Natural killer cell (primary cell): ENCODE results near the gene CABP4. TPM values are rescaled to one million over a fixed set of nuclear protein-coding genes. Genes with fewer than 3 reads are reported as not detected.

Source experiments
- ATAC-seq, 3 donors: fragments of 150-1000 bp in 2 of 3; fragments of 200-7000 bp in 1 of 3; cut with Tn5 transposase; 1 replicate in 1 of 3; 2 replicates in 2 of 3; pipeline ENCODE4 v1.10.0; 2021; ENCODE audit warnings: mild to moderate bottlenecking in 2 of 3, moderate library complexity in 2 of 3
- DNase-seq, 2 donors: peaks; one replicate each; pipeline versions ENCODE4 v3.0.0 to v3.0.0-alpha.2; 2013 to 2021; ENCODE audit warnings: mixed read lengths in 1 of 2
- H3K27ac ChIP-seq: one replicate; pipeline ENCODE4 v1.5.1; 2013; ENCODE audit warnings: mild to moderate bottlenecking, low read length
- H3K27me3 ChIP-seq: one replicate; pipeline ENCODE4 v1.6.1; 2013; ENCODE audit warnings: low read length; ENCODE audit not compliant: control insufficient read depth, insufficient read depth
- H3K36me3 ChIP-seq: one replicate; pipeline ENCODE4 v1.6.1; 2013; ENCODE audit warnings: low read length; ENCODE audit not compliant: control insufficient read depth, insufficient read depth
- H3K4me1 ChIP-seq: one replicate; pipeline ENCODE4 v1.6.1; 2013; ENCODE audit warnings: low read length; ENCODE audit not compliant: control insufficient read depth, insufficient read depth
- H3K4me3 ChIP-seq: one replicate; pipeline ENCODE4 v1.5.1; 2013; ENCODE audit warnings: low read length
- H3K9me3 ChIP-seq: one replicate; pipeline ENCODE4 v1.6.1; 2013; ENCODE audit warnings: low read length; ENCODE audit not compliant: control insufficient read depth, insufficient read depth
- H3K27ac Mint-ChIP-seq, 2 donors: one replicate each; pipeline ENCODE4 v1.8.0; 2022; ENCODE audit warnings: mild to moderate bottlenecking in 2 of 2, mixed read lengths in 2 of 2, moderate library complexity in 1 of 2
- H3K27me3 Mint-ChIP-seq, 2 donors: one replicate each; pipeline ENCODE4 v1.8.0; 2022; ENCODE audit warnings: low read depth in 2 of 2, mixed read lengths in 2 of 2
- H3K36me3 Mint-ChIP-seq: one replicate; pipeline ENCODE4 v1.8.0; 2022; ENCODE audit warnings: mixed read lengths
- H3K4me1 Mint-ChIP-seq, 2 donors: one replicate each; pipeline ENCODE4 v1.8.0; 2022; ENCODE audit warnings: mixed read lengths in 2 of 2
- H3K4me3 Mint-ChIP-seq: one replicate; pipeline ENCODE4 v1.8.0; 2022; ENCODE audit warnings: mild to moderate bottlenecking, moderate library complexity, mixed read lengths
- H3K9me3 Mint-ChIP-seq, 2 donors: one replicate each; pipeline ENCODE4 v1.8.0; 2022; ENCODE audit warnings: mixed read lengths in 2 of 2
- WGBS: methylation state at CpG from one replicate; pipeline ENCODE4 v1.1.7; 2013; ENCODE audit warnings: missing lambda C conversion rate; ENCODE audit not compliant: insufficient coverage; 5-methylcytosine and 5-hydroxymethylcytosine counted together
- intact Hi-C: fragments of 100-400 bp; cut with micrococcal nuclease; formaldehyde crosslinking; loops from one replicate; pipeline ENCODE4 v1.14.2; 2022
- total RNA-seq, 4 donors: library from RNA; stranded (reverse); fragments of 120-200 nt in 1 of 4; gene quantifications; one replicate each; pipeline versions ENCODE4 v1.2.3 to v1.2.4, GENCODE V29; 2013 to 2022
- TF ChIP-seq, protein P1 (sequence below): fragments of 200-600 bp; IDR thresholded peaks from one replicate; pipeline ENCODE4 v1.8.0; 2022; ENCODE audit warnings: antibody characterized with exemption

The CABP4 gene
- total RNA-seq: 10 to 100 TPM; 12.9 to 22.8 (median 21.3) TPM
- 5.3 TPM for total RNA-seq (2013)

DNA sequence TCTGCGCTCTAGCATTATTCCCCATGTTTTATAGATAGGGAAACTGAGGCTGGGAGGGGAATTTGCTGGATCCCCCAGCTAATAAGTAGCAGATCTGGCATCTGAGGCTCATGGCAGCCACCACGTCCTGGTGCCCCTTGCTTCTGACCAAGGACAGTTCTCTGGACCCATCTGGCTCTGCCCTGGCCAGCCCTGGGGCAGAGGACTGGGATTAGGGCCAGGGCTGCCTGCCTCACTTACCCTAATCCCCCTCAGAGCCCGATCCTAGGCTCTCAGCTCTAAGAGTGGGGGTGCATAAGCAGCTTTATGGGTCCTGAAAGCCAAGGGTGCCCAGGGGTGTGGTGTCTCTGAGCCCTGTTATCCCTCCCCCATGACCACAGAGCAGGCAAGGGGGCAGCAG lies at the start of gene CABP4:
Gene CABP4, plus strand, starts transcription at position 301 of the 400 bp plus-strand sequence. Its CDS starts 70 bp downstream, at position 371.
- Mint-ChIP-seq H3K4me1 (peaks cover 0 to 12% of the 10 kb centered on the region in 2 donors), H3K27ac (no peak within 1 kb of the TSS), H3K27me3 (peaks cover 0 to 9% of the 10 kb centered on the region in 2 donors), H3K9me3 (no peaks in the 10 kb centered on the region), H3K36me3 (no peaks in the 10 kb centered on the region), H3K4me3 (no peak within 1 kb of the TSS)
- intact Hi-C loops: no loop called here
- TF ChIP-seq, protein P1, sequence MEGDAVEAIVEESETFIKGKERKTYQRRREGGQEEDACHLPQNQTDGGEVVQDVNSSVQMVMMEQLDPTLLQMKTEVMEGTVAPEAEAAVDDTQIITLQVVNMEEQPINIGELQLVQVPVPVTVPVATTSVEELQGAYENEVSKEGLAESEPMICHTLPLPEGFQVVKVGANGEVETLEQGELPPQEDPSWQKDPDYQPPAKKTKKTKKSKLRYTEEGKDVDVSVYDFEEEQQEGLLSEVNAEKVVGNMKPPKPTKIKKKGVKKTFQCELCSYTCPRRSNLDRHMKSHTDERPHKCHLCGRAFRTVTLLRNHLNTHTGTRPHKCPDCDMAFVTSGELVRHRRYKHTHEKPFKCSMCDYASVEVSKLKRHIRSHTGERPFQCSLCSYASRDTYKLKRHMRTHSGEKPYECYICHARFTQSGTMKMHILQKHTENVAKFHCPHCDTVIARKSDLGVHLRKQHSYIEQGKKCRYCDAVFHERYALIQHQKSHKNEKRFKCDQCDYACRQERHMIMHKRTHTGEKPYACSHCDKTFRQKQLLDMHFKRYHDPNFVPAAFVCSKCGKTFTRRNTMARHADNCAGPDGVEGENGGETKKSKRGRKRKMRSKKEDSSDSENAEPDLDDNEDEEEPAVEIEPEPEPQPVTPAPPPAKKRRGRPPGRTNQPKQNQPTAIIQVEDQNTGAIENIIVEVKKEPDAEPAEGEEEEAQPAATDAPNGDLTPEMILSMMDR: no peak
- H3K4me1 ChIP-seq: peaks cover 25% of the 10 kb centered on the region
- no peaks in the 10 kb centered on the region for H3K36me3 ChIP-seq
- no peaks in the 10 kb centered on the region for H3K9me3 ChIP-seq
- no peak within 1 kb of the TSS for H3K4me3 ChIP-seq
- no peak for DNase-seq
- H3K27ac ChIP-seq: no peak within 1 kb of the TSS
- no peaks in the 10 kb centered on the region for H3K27me3 ChIP-seq
- 90% methylated on average over 3 of the region's 3 CpGs for WGBS
- ATAC-seq: no peak

DNA sequence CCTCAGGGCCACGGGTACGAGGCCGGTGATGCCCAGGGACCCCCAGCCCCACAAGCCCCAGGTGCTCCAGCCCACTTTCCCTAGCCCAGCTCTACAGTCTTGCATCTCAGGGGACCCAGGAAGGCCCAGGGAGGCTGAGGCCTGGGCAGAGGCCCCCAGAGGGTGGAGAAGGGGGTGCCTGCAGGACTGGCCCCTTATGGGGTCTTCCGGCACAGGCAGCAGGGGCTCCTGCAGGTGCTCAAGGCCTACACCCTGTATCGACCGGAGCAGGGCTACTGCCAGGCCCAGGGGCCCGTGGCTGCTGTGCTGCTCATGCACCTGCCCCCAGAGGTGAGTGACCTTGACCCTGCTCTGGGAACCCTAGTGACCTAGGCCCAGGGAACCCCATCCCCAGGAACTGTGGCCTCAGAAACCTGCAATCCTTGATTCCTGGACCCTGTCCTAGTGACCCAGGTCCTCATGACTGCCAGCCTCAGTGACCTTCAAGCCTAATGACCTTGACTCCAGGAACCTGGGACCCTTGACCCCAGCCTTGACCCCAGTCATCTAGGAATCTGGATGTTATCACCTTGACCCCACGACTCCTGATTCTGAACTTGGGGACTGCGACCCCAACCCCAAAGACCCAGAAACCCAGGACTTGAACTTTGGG lies 49.3 kb upstream of the CABP4 start:
- no peaks in the 10 kb centered on the region for H3K27me3 ChIP-seq
- peaks cover 91% of the 10 kb centered on the region for H3K4me1 ChIP-seq
- DNase-seq: no peak
- peaks cover 29% of the 10 kb centered on the region for H3K36me3 ChIP-seq
- peaks cover 55 to 76% of the 10 kb centered on the region in 2 donors for H3K4me1 Mint-ChIP-seq
- peak overlapping the region; percentile 63 for H3K27ac ChIP-seq
- H3K9me3 Mint-ChIP-seq: no peaks in the 10 kb centered on the region
- no peak for ATAC-seq
- TF ChIP-seq, protein P1: no peak
- H3K4me3 ChIP-seq: peak overlapping the region; percentile 94
- H3K9me3 ChIP-seq: no peaks in the 10 kb centered on the region
- intact Hi-C loops: no loop called here
- H3K4me3 Mint-ChIP-seq: peak overlapping the region; percentile 94
- no peaks in the 10 kb centered on the region for H3K27me3 Mint-ChIP-seq
- no peaks in the 10 kb centered on the region for H3K36me3 Mint-ChIP-seq
- peak overlapping the region; percentile 86 to 96 for H3K27ac Mint-ChIP-seq
- 74% methylated on average over 9 of the region's 9 CpGs for WGBS

DNA sequence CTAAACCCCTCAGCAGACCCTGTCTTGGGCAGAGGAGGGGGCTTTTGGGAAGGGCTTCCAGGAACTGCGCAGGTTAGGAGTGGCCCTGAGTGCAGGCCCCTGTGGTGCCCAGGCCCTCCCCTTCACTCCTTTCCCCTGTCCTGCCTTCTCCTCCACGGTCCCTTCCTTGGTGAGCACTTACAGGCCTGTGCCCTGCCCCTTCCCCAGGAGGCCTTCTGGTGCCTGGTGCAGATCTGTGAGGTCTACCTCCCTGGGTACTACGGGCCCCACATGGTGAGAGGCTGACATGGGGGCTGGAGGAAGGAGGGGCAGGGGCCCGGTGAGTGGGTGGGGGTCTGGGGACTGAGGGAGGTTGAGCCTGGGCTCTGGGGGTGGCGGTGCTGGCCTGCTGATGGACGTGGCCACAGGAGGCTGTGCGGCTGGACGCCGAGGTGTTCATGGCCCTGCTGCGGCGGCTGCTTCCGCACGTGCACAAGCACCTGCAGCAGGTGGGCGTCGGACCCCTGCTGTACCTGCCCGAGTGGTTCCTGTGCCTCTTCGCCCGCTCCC lies 48.7 kb upstream of the CABP4 start:
- Histone ChIP-seq H3K9me3 (no peaks in the 10 kb centered on the region), H3K27ac (peak overlapping the region; percentile 63), H3K4me3 (peak overlapping the region; percentile 9), H3K27me3 (no peaks in the 10 kb centered on the region), H3K4me1 (peaks cover 94% of the 10 kb centered on the region), H3K36me3 (peaks cover 29% of the 10 kb centered on the region)
- no peaks in the 10 kb centered on the region for H3K27me3 Mint-ChIP-seq
- H3K4me3 Mint-ChIP-seq: peak overlapping the region; percentile 94
- H3K9me3 Mint-ChIP-seq: no peaks in the 10 kb centered on the region
- 72% methylated on average over 18 of the region's 18 CpGs for WGBS
- no peak for ATAC-seq
- H3K4me1 Mint-ChIP-seq: peaks cover 55 to 81% of the 10 kb centered on the region in 2 donors
- H3K27ac Mint-ChIP-seq: peak overlapping the region; percentile 86 to 96
- H3K36me3 Mint-ChIP-seq: no peaks in the 10 kb centered on the region
- intact Hi-C loops: no loop called here
- TF ChIP-seq, protein P1: no peak
- DNase-seq: no peak
